Measurements from ENCODE around the gene ARF6. TPM values are rescaled to one million over a fixed set of nuclear protein-coding genes. Genes with fewer than 3 reads are reported as not detected.
"Not testable (repeated sequence)": the region's sequence is repeated elsewhere in the genome, so short reads cannot be mapped to it uniquely, and the experiment has no call there.

The ARF6 gene
- total and polyA plus RNA-seq, 4 experiments from 2014 or later: 116 to 164 (median 140) TPM

- Histone ChIP-seq H3K4me3 (ENCODE audit: low read length in 2 of 2) (peak overlapping the region; percentile 75 to 100), H3K36me3 (ENCODE audit: insufficient read depth, low read length) (peaks cover 20% of the 10 kb centered on the region), H3K27ac (ENCODE audit: low read depth, low read length) (peak overlapping the region; percentile 98), H3K4me1 (ENCODE audit: insufficient read depth, low read length) (peaks cover 49% of the 10 kb centered on the region)
- ChIA-PET CTCF (ENCODE audit: partially characterized antibody) (interaction anchor here (0.6 to 2.7 kb wide), 4 partner anchors 15 to 77 kb away, joined by 3 to 49 read pairs (median 3); no protein-coding TSS in a partner anchor), POLR2A (ENCODE audit: partially characterized antibody) (interaction anchor here (0.9 to 4.3 kb wide), 24 partner anchors 12 to 194 kb away, joined by 3 to 136 read pairs (median 18); partner anchors contain the start of gene NEMF)
- H3K27me3 Mint-ChIP-seq; H3K9me3 ChIP-seq (ENCODE audit: control insufficient read depth in 1 of 2, low read length in 2 of 2); H3K9me3 Mint-ChIP-seq; intact Hi-C loops (cut with micrococcal nuclease); H3K27me3 ChIP-seq (ENCODE audit: insufficient read depth, low read length): not testable (repeated sequence)
- Mint-ChIP-seq H3K36me3 (peaks cover 40 to 42% of the 10 kb centered on the region in 2 donors), H3K27ac (peak overlapping the region; percentile 93 to 100 (median 99)), H3K4me1 (peaks cover 22 to 61% (median 33%) of the 10 kb centered on the region in 4 donors), H3K4me3 (peak overlapping the region; percentile 95 to 99 (median 98))
- DNase-seq: peak in 3 of 5 donors; percentile 11 to 48 (median 13)
Observed at GRCh38 chr14:49894214-49895107, 1.6 kb downstream of the ARF6 start.

GRCh38 chr14:49895480-49895879, 2.6 kb downstream of the ARF6 start:
- Histone ChIP-seq H3K4me3 (ENCODE audit: low read length in 2 of 2) (peak overlapping the region; percentile 75 to 100), H3K9me3 (ENCODE audit: control insufficient read depth in 1 of 2, low read length in 2 of 2) (no peaks in the 10 kb centered on the region), H3K27ac (ENCODE audit: low read depth, low read length) (peak overlapping the region; percentile 98), H3K27me3 (ENCODE audit: insufficient read depth, low read length) (no peaks in the 10 kb centered on the region), H3K4me1 (ENCODE audit: insufficient read depth, low read length) (peaks cover 55% of the 10 kb centered on the region), H3K36me3 (ENCODE audit: insufficient read depth, low read length) (peaks cover 20% of the 10 kb centered on the region)
- ChIA-PET POLR2A (ENCODE audit: partially characterized antibody) (interaction anchor here (0.6 to 1.9 kb wide), 23 partner anchors 13 to 225 kb away, joined by 3 to 30 read pairs (median 4); partner anchors contain the start of genes KLHDC2 and NEMF), CTCF (ENCODE audit: partially characterized antibody) (interaction anchor here (0.6 to 1.2 kb wide), 7 partner anchors 16 to 169 kb away, joined by 3 to 5 read pairs (median 3); no protein-coding TSS in a partner anchor)
- Mint-ChIP-seq H3K4me3 (peak overlapping the region; percentile 95 to 99 (median 98)), H3K27ac (peak overlapping the region; percentile 68 to 99 (median 86)), H3K9me3 (peaks cover 0 to 1% (median 0%) of the 10 kb centered on the region in 8 donors), H3K36me3 (peaks cover 40 to 44% of the 10 kb centered on the region in 2 donors), H3K4me1 (peaks cover 22 to 68% (median 38%) of the 10 kb centered on the region in 4 donors), H3K27me3 (no peaks in the 10 kb centered on the region)
- peak in 1 of 5 donors; percentile 28 for DNase-seq
- intact Hi-C loops (cut with micrococcal nuclease): no loop called here

- Histone ChIP-seq H3K4me3 (ENCODE audit: low read length in 2 of 2) (peak overlapping the region; percentile 75 to 100), H3K4me1 (ENCODE audit: insufficient read depth, low read length) (peaks cover 52% of the 10 kb centered on the region), H3K27ac (ENCODE audit: low read depth, low read length) (peak overlapping the region; percentile 98), H3K36me3 (ENCODE audit: insufficient read depth, low read length) (peaks cover 20% of the 10 kb centered on the region)
- CTCF ChIA-PET (ENCODE audit: partially characterized antibody): interaction anchor here (0.9 to 1.2 kb wide), 5 partner anchors 21 to 168 kb away, joined by 3 to 5 read pairs (median 3); no protein-coding TSS in a partner anchor
- intact Hi-C loops (cut with micrococcal nuclease); DNase-seq; H3K9me3 Mint-ChIP-seq; H3K9me3 ChIP-seq (ENCODE audit: control insufficient read depth in 1 of 2, low read length in 2 of 2); H3K27me3 Mint-ChIP-seq; H3K27me3 ChIP-seq (ENCODE audit: insufficient read depth, low read length): not testable (repeated sequence)
- H3K4me3 Mint-ChIP-seq: peak overlapping the region; percentile 95 to 99 (median 98)
- POLR2A ChIA-PET (ENCODE audit: partially characterized antibody): interaction anchor here (0.6 to 1.9 kb wide), 21 partner anchors 12 to 224 kb away, joined by 3 to 30 read pairs (median 4); partner anchors contain the start of genes KLHDC2 and NEMF
- H3K36me3 Mint-ChIP-seq: peaks cover 40 to 44% of the 10 kb centered on the region in 2 donors
- peak overlapping the region; percentile 68 to 99 (median 83) for H3K27ac Mint-ChIP-seq
- peaks cover 22 to 68% (median 39%) of the 10 kb centered on the region in 4 donors for H3K4me1 Mint-ChIP-seq
Observed at GRCh38 chr14:49896272-49896671, 3.4 kb downstream of the ARF6 start.

GRCh38 chr14:49896966-49897365, 4.1 kb downstream of the ARF6 start:
- Histone ChIP-seq H3K36me3 (ENCODE audit: insufficient read depth, low read length) (peaks cover 20% of the 10 kb centered on the region), H3K4me3 (ENCODE audit: low read length in 2 of 2) (peak overlapping the region in 1 of 2 donors; percentile 100), H3K27me3 (ENCODE audit: insufficient read depth, low read length) (no peaks in the 10 kb centered on the region), H3K4me1 (ENCODE audit: insufficient read depth, low read length) (peaks cover 45% of the 10 kb centered on the region), H3K27ac (ENCODE audit: low read depth, low read length) (peak overlapping the region; percentile 98), H3K9me3 (ENCODE audit: control insufficient read depth in 1 of 2, low read length in 2 of 2) (no peaks in the 10 kb centered on the region)
- peak overlapping the region; percentile 78 to 99 (median 88) for H3K4me3 Mint-ChIP-seq
- peaks cover 0 to 1% (median 0%) of the 10 kb centered on the region in 8 donors for H3K9me3 Mint-ChIP-seq
- ChIA-PET CTCF (ENCODE audit: partially characterized antibody) (interaction anchor here (0.6 to 1.0 kb wide), 4 partner anchors 17 to 80 kb away, joined by 3 read pairs; no protein-coding TSS in a partner anchor), POLR2A (ENCODE audit: partially characterized antibody) (interaction anchor here (1.3 to 1.4 kb wide), 4 partner anchors 35 to 165 kb away, joined by 7 to 9 read pairs (median 8); no protein-coding TSS in a partner anchor)
- H3K4me1 Mint-ChIP-seq: peaks cover 20 to 63% (median 35%) of the 10 kb centered on the region in 4 donors
- H3K27me3 Mint-ChIP-seq: no peaks in the 10 kb centered on the region
- H3K27ac Mint-ChIP-seq: peak overlapping the region; percentile 70 to 99 (median 91)
- H3K36me3 Mint-ChIP-seq: peaks cover 40 to 44% of the 10 kb centered on the region in 2 donors
- no peak for DNase-seq
- intact Hi-C loops (cut with micrococcal nuclease): no loop called here

- H3K9me3 Mint-ChIP-seq: peaks cover 0 to 1% (median 0%) of the 10 kb centered on the region in 8 donors
- H3K27me3 Mint-ChIP-seq: no peaks in the 10 kb centered on the region
- H3K4me3 Mint-ChIP-seq: peak overlapping the region; percentile 78 to 99 (median 88)
- no peak for DNase-seq
- intact Hi-C loops (cut with micrococcal nuclease): no loop called here
- ChIA-PET POLR2A (ENCODE audit: partially characterized antibody) (interaction anchor here (1.0 to 1.4 kb wide), 7 partner anchors 35 to 165 kb away, joined by 3 to 9 read pairs (median 7); no protein-coding TSS in a partner anchor), CTCF (ENCODE audit: partially characterized antibody) (interaction anchor here (0.6 to 1.0 kb wide), 5 partner anchors 18 to 164 kb away, joined by 3 read pairs; no protein-coding TSS in a partner anchor)
- H3K4me1 Mint-ChIP-seq: peaks cover 21 to 63% (median 36%) of the 10 kb centered on the region in 4 donors
- no peaks in the 10 kb centered on the region for H3K9me3 ChIP-seq (ENCODE audit: control insufficient read depth in 1 of 2, low read length in 2 of 2)
- peak overlapping the region; percentile 98 for H3K27ac ChIP-seq (ENCODE audit: low read depth, low read length)
- peaks cover 42% of the 10 kb centered on the region for H3K4me1 ChIP-seq (ENCODE audit: insufficient read depth, low read length)
- peak overlapping the region; percentile 70 to 99 (median 93) for H3K27ac Mint-ChIP-seq
- peaks cover 37 to 40% of the 10 kb centered on the region in 2 donors for H3K36me3 Mint-ChIP-seq
- H3K4me3 ChIP-seq (ENCODE audit: low read length in 2 of 2): peak overlapping the region; percentile 33 to 100
- H3K27me3 ChIP-seq (ENCODE audit: insufficient read depth, low read length): no peaks in the 10 kb centered on the region
- H3K36me3 ChIP-seq (ENCODE audit: insufficient read depth, low read length): peaks cover 20% of the 10 kb centered on the region
Observed at GRCh38 chr14:49897414-49897813, 4.5 kb downstream of the ARF6 start.

- H3K27ac ChIP-seq (ENCODE audit: low read depth, low read length): peak overlapping the region; percentile 98
- peaks cover 21 to 62% (median 36%) of the 10 kb centered on the region in 4 donors for H3K4me1 Mint-ChIP-seq
- H3K4me3 ChIP-seq (ENCODE audit: low read length in 2 of 2): peak overlapping the region; percentile 33 to 58
- H3K4me1 ChIP-seq (ENCODE audit: insufficient read depth, low read length): peaks cover 42% of the 10 kb centered on the region
- H3K27me3 ChIP-seq (ENCODE audit: insufficient read depth, low read length): no peaks in the 10 kb centered on the region
- ChIA-PET POLR2A (ENCODE audit: partially characterized antibody) (interaction anchor here (0.7 to 1.4 kb wide), 8 partner anchors 36 to 164 kb away, joined by 3 to 9 read pairs (median 6); no protein-coding TSS in a partner anchor), CTCF (ENCODE audit: partially characterized antibody) (interaction anchor here (0.6 to 1.0 kb wide), 4 partner anchors 18 to 164 kb away, joined by 3 read pairs; no protein-coding TSS in a partner anchor)
- peaks cover 37 to 39% of the 10 kb centered on the region in 2 donors for H3K36me3 Mint-ChIP-seq
- intact Hi-C loops (cut with micrococcal nuclease): loop anchor here (1.0 kb wide), 1 partner anchor 9 kb away; no protein-coding TSS in a partner anchor
- no peak for DNase-seq
- H3K4me3 Mint-ChIP-seq: peak overlapping the region; percentile 65 to 99 (median 84)
- H3K27me3 Mint-ChIP-seq: no peaks in the 10 kb centered on the region
- peaks cover 20% of the 10 kb centered on the region for H3K36me3 ChIP-seq (ENCODE audit: insufficient read depth, low read length)
- H3K27ac Mint-ChIP-seq: peak overlapping the region; percentile 85 to 97 (median 94)
- H3K9me3 Mint-ChIP-seq: no peaks in the 10 kb centered on the region
- no peaks in the 10 kb centered on the region for H3K9me3 ChIP-seq (ENCODE audit: control insufficient read depth in 1 of 2, low read length in 2 of 2)
Observed at GRCh38 chr14:49897965-49898364, 5.1 kb downstream of the ARF6 start.
